Measurements from ENCODE around the gene THSD7A. TPM values are rescaled to one million over a fixed set of nuclear protein-coding genes. Genes with fewer than 3 reads are reported as not detected.

THSD7A gene, protein sequence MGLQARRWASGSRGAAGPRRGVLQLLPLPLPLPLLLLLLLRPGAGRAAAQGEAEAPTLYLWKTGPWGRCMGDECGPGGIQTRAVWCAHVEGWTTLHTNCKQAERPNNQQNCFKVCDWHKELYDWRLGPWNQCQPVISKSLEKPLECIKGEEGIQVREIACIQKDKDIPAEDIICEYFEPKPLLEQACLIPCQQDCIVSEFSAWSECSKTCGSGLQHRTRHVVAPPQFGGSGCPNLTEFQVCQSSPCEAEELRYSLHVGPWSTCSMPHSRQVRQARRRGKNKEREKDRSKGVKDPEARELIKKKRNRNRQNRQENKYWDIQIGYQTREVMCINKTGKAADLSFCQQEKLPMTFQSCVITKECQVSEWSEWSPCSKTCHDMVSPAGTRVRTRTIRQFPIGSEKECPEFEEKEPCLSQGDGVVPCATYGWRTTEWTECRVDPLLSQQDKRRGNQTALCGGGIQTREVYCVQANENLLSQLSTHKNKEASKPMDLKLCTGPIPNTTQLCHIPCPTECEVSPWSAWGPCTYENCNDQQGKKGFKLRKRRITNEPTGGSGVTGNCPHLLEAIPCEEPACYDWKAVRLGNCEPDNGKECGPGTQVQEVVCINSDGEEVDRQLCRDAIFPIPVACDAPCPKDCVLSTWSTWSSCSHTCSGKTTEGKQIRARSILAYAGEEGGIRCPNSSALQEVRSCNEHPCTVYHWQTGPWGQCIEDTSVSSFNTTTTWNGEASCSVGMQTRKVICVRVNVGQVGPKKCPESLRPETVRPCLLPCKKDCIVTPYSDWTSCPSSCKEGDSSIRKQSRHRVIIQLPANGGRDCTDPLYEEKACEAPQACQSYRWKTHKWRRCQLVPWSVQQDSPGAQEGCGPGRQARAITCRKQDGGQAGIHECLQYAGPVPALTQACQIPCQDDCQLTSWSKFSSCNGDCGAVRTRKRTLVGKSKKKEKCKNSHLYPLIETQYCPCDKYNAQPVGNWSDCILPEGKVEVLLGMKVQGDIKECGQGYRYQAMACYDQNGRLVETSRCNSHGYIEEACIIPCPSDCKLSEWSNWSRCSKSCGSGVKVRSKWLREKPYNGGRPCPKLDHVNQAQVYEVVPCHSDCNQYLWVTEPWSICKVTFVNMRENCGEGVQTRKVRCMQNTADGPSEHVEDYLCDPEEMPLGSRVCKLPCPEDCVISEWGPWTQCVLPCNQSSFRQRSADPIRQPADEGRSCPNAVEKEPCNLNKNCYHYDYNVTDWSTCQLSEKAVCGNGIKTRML (N-terminal part only)
- polyA plus RNA-seq (ENCODE audit: insufficient read length in 3 of 3), result 10 to 100 TPM; 78.5 to 89.8 (median 85.2) TPM

DNA sequence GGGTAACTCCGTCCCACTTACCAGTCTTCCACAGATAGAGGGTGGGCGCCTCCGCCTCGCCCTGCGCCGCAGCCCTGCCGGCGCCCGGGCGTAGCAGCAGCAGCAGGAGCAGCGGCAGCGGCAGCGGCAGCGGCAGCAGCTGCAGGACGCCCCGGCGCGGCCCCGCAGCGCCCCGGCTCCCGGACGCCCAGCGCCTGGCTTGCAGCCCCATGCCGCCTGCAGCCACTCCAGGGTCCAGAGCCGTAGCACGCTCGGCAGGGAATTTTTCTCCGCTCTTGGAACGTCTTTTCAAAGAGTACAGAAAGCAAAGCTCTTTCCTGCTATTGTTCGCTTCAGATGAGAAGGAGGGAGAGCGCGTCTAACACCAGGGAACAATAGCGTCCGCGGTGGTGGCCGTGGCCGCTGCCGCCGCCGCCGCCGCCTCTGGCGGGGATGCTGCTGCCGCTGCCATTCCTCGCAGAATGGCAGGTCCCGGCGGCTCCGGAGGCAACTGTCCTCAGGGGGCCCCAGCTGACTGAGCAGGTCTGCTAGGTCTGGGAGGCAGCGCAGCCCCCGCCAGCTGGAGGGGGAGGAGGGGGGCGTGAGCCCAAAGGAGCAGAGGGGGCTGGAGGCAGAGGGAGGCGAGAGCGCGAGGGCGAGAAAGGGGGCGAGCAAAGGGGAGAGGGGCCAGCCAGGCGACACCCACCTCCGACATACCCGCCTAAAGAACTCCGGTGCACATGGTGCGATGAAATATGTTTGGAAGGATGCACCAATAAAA is at the start of gene THSD7A:
Gene THSD7A, minus strand, starts transcription at position 463 of the 760 bp plus-strand sequence. Its CDS starts 252 bp downstream, at position 211.
- no peak for DNase-seq (ENCODE audit: low read depth in 3 of 3, low spot score in 2 of 3)

DNA sequence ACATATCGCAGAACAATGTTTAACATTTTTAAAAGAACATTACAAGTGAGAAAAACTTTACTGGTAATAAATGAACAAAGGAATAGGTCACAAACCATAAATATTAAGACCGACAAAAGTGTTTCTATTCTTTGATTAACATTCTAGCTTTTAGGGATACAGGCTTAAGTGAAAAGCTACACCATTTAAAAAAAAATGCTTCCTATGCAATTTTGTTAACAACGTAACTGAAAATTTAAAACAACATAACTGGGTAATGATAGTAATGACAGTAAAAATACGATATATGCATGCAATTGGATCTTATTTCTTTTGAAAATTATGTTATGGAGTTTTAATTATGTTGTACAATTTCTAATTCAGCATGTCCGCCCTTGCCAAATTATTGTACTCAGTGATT is 49.7 kb upstream of the THSD7A start:
- no peak for DNase-seq (ENCODE audit: low read depth in 3 of 3, low spot score in 2 of 3)

DNA sequence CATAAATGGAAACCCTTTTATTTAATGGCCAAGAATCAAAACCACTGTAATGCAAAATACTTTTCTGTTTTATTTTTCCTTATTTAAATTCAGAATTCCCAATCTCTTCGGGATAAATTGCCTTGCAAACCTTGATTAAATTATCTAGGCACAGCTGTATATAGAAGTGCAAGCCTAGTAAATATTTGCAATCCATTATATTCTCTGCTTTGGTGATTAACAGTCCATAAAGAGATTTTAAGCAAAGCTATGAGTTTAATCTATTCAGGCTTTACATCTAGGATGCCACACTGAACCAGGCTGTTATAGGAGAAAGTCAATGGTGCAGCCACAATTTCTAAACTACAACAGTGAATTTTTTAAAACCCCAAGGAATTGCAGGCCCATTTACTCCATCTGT is 43.6 kb upstream of the THSD7A start:
- no peak for DNase-seq (ENCODE audit: low read depth in 3 of 3, low spot score in 2 of 3)

DNA sequence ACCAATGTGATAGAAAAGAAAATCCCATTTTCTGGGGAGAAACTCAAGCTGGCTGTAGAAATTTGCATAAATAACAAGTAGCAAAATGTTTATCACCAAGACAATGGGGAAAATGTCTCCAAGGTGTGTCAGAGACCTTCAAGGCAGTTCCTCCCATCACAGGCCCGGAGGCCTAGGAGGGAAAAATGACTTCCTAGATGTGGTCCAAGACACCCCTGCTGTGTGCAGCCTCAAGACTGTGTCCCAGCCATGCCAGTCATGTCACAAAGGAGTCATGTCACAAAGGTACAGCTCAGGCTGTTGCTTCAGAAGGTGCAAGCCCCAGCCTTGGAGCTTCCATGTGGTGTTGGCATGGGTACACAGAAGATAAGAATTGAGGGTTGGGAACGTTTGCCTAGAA is 33.7 kb upstream of the THSD7A start:
- no peak for DNase-seq (ENCODE audit: low read depth in 3 of 3, low spot score in 2 of 3)

DNA sequence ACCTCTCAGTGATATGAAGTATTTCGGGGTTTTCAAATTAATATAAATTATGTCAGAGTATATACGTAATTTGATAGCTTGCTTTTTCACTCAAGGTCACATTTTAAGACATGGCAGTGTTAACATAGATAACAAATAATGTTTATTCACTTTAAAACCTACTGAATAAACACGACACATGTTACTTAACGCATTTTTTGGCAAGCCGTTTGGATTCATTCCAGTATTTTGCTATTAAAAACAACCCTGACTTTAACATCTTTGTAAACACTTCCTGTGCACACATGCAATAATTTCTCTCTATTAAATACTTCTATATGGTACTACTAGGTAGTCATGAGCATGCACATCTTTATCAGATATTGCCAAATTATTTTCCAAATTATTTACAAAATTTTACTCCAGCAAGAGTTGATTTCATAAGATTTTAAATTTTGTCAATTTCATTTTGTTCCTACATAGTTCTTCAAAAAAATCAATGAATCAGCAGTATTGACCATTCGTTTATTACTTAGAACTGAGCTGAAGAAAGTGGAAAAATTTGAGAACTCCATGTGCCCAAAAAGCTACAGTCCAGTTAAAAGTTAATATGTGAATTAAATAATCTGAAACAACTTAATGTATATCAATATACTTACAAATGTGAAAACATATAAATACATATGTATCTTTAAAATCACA is 26.8 kb upstream of the THSD7A start:
- DNase-seq (ENCODE audit: low read depth in 3 of 3, low spot score in 2 of 3), result no peak

DNA sequence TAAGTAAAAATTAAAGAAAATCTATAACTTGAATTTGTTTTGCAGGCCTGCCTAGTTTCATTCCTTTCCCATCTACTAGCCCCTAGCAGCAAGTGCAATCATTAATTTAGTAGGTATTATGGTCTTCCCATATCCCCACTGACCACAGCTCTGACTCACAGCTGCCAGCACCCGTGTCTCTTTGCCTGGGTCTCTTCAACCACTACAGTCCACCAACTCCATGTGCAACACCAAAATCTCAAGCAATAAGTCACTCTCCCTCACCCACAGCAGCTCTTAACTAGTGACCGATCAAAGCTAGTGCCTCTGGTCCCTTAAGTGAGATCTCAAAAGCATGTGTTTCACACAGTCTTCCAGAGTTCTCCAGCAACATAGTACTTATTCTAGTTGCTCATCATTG is 26.0 kb upstream of the THSD7A start:
- no peak for DNase-seq (ENCODE audit: low read depth in 3 of 3, low spot score in 2 of 3)

DNA sequence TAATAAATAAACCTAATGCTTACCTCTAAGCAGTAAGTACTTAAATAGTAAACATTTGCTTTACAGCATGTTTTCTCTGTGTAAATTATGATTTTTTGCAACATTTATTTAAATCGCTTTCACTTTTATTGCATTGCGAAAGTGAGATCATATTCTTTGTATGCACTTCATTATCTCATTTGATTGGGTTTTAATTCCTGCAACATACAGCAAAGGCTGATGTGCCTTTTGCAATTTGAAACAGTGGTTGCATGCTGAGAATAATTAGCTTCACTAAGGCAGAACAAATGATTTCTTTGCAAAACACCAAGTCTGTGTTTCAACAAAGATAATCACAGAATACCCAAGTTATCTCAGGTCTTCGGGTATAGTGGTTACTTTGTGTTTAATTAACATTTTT is 16.3 kb upstream of the THSD7A start:
- no peak for DNase-seq (ENCODE audit: low read depth in 3 of 3, low spot score in 2 of 3)

DNA sequence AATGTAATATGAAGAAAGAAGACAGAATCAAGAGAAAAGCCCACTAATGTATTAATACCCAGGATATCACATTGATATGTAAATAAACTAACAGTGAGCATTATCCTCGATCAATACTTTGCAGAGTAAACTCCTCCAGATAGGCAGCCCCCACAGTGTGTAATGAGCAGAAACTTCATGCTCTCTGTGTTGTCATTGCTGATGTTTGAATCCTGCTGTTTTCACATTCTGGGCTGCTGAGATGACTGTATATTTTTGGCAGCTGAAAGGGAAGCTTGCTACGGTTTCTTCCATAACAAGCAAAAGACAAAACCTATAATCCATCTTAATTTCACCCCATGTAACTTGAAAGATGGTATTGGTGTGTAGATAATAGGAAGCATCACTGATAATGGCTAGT is 15.3 kb upstream of the THSD7A start:
- DNase-seq (ENCODE audit: low read depth in 3 of 3, low spot score in 2 of 3), result no peak

DNA sequence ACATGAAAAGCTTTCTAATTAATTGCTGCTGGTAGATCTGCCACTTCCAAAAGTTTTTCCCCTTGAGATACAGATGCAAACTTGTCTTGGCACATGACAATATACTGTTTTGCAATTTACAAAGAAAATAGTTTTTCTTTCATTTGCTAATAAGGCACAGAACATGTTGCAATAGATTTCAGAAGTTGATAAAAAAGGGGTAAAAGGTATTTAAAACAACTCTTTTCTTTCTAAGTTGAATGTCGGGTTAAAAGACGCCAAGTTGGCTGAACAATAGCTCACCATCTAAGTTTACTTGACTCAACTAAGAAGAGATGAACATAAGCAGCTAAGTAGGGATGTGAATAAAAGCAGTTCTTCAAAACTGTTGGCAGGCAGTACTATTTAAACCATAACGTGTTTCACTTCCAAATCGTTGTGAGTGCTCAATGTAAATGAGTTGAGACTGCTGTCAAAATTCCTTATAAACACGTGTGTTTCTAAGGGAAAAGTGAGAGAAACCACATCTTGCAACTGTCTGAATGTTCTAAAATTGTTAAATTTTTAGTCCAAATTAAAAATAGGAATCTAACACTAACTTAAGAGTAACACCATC is 14.5 kb upstream of the THSD7A start:
- no peak for DNase-seq (ENCODE audit: low read depth in 3 of 3, low spot score in 2 of 3)

DNA sequence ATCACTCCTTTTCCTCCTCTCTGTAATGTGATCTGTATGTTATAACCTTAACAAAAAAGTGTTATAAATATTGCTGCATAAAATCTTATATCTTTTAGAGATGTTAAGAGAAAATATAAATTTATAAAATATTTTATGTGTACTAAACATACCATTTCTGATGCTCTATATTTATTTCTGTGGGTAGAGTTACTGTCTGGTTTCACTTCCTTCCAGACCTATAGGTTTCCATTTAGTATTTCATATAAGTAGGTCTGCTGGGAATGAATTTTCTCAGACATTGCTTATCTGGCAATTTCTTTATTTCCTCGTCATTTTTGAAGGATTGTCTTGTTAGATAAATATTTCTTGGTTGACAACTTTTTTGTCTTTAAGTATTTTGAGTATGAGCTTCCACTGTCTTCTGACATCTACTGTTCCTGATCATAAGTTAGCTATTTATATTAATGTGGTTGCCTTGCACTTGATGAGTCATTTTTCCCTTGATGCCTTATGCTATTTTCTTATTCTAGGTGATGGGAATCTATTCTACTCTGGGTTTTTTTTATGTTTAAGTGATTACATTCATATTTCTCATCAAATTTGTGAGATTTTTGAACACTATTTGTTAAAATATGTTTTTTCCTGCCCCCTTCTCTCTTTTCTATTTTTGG is 11.2 kb upstream of the THSD7A start:
- no peak for DNase-seq (ENCODE audit: low read depth in 3 of 3, low spot score in 2 of 3)

DNA sequence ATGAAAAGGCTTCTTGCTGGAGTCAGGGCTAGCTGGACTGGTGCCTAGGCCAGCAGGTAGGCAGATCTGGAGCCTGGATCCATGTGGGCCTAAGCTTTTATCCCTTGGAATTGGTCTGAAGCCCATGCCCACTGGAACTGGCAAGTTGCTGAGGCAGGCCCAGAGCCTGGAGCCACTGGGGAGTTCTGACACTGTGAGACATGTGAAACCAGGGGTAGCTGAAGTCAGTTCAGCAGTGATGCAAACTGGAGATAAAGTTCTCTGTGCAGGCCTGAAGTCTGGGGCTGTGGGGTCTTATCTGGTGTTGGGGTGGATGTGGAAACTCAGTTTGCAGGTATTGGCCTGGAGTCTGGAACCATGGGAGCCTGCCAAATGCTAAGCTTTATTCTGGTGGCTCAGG is 9.7 kb upstream of the THSD7A start:
- DNase-seq (ENCODE audit: low read depth in 3 of 3, low spot score in 2 of 3), result no peak

DNA sequence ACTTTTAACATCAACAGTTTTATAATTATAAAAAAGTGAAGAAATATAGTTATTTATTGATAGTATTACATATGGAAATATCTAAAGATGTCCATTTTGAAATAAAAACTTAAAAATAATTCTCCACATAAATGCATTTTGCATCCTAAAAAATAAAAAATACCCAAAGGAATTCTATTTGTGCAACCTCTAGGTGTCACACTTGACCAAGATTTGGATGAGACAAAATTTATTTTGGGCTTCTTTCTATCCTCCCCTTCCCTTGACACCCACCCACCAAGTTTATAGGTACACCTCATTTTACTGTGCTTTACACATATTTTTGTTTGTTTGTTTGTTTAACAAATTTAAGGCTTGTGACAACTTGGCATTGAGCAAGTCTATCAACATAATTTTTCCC is 3.3 kb upstream of the THSD7A start:
- DNase-seq (ENCODE audit: low read depth in 3 of 3, low spot score in 2 of 3), result no peak

DNA sequence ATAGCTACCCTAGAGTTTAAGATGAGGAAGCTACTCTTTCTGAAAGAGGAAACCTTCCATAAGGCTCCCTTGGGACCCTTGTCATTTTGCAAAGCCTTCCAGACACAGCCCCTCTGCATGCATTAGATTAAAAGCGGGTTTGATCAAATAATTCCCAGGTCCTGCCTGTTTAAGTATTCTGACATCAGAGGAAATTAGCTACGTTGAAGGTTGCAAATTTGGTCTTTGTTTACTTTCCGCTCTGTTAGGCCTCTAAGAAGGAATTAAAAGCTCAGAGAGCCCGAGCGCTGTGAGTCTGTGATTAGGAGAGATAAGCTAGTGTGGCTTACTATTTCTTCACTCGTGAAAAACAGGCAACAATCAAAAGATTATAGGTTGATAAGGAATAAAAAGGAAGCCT is 1.4 kb upstream of the THSD7A start:
- DNase-seq (ENCODE audit: low read depth in 3 of 3, low spot score in 2 of 3), result no peak

DNA sequence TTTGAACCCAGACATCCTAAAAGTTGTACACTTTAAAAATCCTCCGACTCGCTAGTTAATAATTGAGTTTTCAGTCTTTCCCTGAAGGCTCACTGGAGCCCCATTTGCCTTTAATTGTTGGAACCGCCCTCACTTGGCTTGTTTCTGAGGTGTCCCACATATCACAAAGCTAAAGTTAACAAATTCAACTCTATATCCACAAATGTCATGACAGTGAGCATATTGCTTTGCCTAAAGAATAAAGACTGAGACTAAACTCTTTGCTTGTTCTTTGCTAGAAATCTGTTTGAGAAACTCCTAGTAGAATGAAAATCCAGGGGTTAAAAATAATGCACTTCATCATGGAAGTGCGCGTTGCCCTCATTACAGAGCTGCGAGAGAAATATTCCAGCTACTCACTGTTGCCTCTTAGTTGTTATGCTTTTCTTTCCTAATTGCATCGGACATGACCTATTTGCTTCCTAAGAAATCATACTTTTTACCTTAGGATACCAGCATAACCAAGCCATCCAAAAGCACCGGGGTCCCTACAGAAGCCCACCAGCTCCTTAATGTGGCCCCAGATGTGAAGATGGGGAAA is 752 bp downstream of the THSD7A start:
- DNase-seq (ENCODE audit: low read depth in 3 of 3, low spot score in 2 of 3), result peak in 1 of 3 donors; percentile 60

DNA sequence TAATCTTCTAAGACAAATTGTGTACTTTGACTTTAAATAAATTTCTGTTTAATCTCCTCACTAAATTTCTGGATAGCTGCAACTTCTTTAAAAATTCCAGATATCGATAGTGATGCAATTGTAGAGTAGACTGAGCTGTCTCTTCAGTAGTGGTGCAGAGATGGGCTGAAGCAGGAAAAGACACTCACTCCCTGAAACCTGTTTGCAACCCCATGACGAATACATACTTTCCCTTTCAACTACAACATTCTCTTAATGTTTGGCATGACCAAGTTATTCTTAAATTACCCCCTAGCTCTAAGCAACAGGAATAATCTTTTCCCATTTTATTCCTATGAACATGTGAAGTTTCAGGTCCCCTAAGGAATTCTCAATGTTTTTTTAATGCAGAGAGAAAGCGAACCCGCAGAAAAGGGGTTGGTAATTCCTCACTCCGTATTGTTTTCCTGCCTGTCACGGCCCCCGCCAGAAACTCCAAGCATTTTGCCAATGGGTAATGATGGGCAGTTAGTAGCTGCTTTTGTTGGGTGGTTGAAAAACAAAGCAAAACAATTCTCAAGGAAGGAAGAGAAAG is 1.3 kb downstream of the THSD7A start:
- no peak for DNase-seq (ENCODE audit: low read depth in 3 of 3, low spot score in 2 of 3)

DNA sequence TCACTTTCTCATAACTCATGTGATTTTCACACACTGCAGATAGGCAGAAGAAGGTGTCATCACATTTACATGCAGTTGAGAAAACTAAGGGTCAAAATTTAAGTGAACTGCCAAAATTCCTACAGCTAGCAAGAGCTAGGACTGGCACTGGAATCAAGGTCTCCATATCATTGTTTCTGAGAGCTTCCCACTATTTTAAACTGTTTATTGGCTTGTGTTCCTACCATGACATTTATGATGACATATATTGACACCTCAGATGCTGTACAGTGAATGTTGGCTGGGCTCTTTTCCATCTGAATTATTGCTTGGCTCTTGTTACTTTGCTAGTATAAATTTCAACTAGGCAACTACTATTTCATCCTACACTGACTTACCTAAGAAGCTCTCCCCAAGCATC is 2.0 kb downstream of the THSD7A start:
- DNase-seq (ENCODE audit: low read depth in 3 of 3, low spot score in 2 of 3), result no peak

DNA sequence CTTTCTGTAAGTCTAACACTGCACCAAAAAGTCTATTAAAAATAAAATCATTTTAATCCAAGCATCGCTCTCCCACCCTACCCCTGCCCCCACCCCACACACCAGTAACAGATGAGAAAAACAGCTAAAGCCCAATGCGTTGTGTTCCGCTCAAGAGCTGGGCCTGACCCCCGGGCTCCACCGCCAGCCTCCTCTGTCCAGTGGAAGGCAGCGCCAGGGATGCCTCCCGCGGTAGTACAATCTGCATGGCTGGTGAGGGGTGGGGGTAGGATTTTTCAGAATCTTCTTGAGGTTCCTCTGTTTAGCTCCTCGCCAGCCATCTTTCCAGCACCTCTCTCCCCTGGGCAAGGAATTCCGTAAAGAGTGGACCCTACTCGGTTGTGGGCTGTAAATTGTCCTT is 12.1 kb downstream of the THSD7A start:
- DNase-seq (ENCODE audit: low read depth in 3 of 3, low spot score in 2 of 3), result no peak

DNA sequence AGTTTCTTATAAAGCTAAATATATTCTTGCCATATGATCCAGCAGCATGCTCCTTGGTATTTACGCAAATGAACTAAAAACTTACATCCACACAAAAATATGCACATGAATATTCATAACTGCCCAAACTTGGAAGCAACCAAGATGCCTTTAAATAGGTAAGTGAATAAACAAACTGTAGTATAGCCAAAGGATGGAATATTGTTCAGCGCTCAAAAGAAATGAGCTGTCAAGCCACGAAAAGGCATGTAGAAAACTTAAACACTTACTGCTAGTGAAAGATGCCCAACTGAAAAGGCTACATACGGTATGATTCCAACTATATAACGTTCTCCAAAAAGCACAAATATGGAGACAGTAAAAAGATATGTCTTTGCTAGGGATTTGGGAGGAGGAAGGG is 12.7 kb downstream of the THSD7A start:
- DNase-seq (ENCODE audit: low read depth in 3 of 3, low spot score in 2 of 3), result no peak
